ENCODE data around the gene PPP2R5B.

The PPP2R5B gene

DNA sequence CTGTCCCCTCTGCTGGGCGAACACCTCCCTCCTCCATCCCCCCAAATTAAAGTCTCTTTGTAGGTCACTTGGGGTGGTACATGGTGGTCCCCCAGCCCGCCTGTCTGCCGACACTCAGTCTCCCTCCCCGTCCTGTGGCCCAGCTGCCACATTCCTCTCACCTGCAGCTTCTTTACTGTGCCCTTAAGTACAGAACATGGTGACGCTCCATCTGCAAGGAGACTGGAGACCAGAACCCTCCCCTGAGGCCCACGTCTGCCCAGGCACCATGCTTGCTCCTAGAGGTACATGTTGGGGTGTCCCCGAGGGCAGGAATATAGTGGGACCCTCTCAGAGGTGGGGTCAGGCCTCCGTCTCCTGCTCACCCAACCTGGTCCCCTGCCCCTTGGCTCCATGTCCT is 40.5 kb upstream of the PPP2R5B start:
- no peak overlapping the region for H3K4me3 ChIP-seq (ENCODE audit: low read depth, low read length)
- no peak for DNase-seq (ENCODE audit: low read depth)
- no peak for TF ChIP-seq CTCF (IDR thresholded peaks at IDR 0.05; ENCODE audit: low read depth, low read length, missing control alignments)

- TF ChIP-seq CTCF (IDR thresholded peaks at IDR 0.05; ENCODE audit: low read depth, low read length, missing control alignments) = no peak
- no peak overlapping the region for H3K4me3 ChIP-seq (ENCODE audit: low read depth, low read length)
- no peak for DNase-seq (ENCODE audit: low read depth)
Measured at GRCh38 chr11:64885367-64886286, 38.9 kb upstream of the PPP2R5B start.

DNA sequence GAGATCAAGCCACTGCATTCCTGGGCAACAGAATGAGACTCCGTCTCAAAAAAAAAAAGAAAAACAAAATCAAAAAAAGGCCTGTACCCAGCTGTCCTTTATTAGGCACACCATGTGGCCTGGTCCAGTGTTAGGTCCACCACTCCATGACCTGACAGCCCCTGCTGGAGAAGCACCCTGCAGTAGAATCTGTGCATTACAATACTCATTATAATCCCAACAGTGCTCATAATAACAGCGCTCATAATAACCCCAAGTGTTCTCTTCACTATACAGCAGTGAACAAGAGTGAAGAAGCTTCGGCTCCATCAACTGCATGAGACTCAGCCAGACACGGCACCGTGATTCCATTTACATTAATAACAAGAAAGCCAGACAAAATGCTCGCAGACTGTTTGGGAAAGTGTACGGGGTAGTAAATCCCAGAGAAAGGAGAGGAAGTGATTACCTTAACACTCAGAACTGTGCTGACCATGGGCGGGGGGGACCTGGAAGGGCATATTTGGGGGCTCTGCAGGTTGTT is 37.2 kb upstream of the PPP2R5B start:
- DNase-seq (ENCODE audit: low read depth) = no peak
- no peak for TF ChIP-seq CTCF (IDR thresholded peaks at IDR 0.05; ENCODE audit: low read depth, low read length, missing control alignments)
- no peak overlapping the region for H3K4me3 ChIP-seq (ENCODE audit: low read depth, low read length)

- DNase-seq (ENCODE audit: low read depth) = no peak
- H3K4me3 ChIP-seq (ENCODE audit: low read depth, low read length) = peak overlapping the region; percentile 13
- peak; percentile 94 for TF ChIP-seq CTCF (IDR thresholded peaks at IDR 0.05; ENCODE audit: low read depth, low read length, missing control alignments)
Measured at GRCh38 chr11:64887757-64888405, 36.6 kb upstream of the PPP2R5B start.

DNA sequence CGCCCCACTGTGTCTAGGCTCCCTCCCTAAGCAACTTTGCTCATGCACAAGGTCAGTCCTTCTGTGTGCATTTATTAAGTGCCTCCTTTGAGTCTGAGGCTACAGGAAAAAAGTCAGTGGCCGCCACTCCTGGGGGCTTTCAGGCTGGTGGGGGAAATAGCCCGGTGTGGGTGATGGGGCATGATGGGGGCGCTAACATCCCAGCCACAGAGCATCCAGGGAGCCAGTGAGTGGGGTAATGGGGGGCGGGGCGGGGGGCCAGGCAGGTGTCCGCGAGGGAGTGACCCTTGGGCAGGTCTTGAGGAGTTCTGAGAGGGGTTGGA is 36.1 kb upstream of the PPP2R5B start:
- H3K4me3 ChIP-seq (ENCODE audit: low read depth, low read length) = no peak overlapping the region

More for the DNA sequence above, 36.1 kb upstream of the PPP2R5B start:
- TF ChIP-seq CTCF (IDR thresholded peaks at IDR 0.05; ENCODE audit: low read depth, low read length, missing control alignments) = no peak
- DNase-seq (ENCODE audit: low read depth) = no peak
